Fibroblast of peridontal ligament (primary cell): ENCODE data around the gene MRPL46.
A peak's percentile ranks its signal among the peaks of the same experiment; 100 is the strongest.
"Not testable (repeated sequence)": the region's sequence is repeated elsewhere in the genome, so short reads cannot be mapped to it uniquely, and the experiment has no call there.

Experiments used
- DNase-seq: peaks from one replicate; pipeline ENCODE4 v3.0.0-alpha.2; 2010; ENCODE audit errors: extremely low read depth

The MRPL46 gene

DNA sequence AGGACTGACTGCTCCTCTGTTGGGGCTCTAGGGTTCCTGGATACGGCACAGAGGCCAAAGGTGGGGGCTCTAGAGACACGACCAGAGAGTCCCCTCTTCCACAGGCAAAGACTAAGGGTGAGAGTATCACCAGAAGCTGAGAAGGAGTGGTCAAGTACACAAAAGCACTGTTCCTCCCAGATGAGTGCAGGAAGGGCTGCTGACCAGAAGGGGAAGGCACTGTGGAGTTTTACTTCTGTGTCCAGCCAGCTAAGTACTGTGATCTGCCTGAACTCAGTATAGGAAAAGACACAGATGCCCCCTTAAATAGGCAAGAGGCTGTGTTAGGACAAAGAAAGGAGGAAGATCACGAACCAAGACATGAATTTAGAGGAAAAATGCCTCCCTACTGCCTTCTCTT lies 12.0 kb upstream of the MRPL46 start:
- DNase-seq: no peak

DNA sequence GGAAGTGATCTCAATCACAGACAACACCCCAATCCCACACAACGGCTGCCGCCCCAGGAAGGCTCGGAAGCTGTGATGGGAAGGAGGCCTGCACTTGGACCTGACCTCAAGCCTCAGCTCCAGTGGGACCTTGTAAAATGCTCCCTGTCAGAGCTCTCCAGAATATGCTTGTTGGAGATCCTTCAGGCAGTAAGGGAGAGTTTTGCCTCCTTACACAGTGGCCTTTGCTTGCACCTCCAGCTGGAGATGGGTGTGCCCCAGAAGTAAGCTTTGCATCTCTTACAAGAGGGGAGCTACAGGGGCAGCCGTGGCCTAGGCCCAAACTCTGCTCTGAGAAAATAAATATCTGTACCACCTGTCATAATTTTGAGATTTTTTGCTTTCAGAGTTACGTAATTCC lies 10.7 kb upstream of the MRPL46 start:
- no peak for DNase-seq

DNA sequence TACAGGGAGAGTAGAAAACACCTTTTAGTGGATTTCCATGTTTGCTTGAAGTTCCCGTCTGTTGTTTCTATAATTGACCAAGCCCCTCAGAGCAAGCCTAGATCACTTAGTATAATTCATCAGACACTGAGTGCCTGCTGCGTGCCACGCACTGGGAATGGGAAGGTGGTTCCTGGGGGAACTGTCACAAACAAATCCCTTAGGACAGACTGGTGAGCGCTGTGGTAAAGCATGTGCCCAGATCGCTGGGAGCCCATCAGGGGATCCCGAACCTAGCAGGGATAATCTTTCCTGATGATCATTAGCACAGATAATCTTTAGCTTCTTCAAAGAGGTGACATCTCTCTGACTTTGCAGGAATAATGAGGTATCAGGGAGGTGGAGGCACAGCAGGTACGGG lies 9.9 kb upstream of the MRPL46 start:
- DNase-seq: no peak

DNA sequence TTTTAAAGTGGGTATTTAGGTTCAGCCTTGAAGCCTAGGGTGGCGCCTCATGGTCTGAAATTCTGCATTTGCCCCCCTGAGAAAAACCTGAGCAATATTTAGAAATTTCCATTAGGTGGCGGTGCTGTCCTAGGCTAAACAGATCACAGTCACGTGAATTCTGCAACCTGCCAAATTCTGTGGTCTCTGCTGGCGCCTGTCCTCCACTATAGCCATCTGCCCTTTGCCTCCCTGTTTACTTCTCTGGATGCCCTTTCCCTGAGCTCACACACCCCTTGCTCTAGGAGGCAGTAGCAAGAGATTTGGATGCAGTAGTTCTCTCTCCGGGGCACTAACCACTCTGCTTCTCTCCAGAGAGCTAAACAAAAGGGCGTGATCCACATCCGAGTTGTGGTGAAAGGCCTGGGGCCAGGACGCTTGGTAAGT lies 9.5 kb upstream of the MRPL46 start:
- peak; percentile 77 for DNase-seq

DNA sequence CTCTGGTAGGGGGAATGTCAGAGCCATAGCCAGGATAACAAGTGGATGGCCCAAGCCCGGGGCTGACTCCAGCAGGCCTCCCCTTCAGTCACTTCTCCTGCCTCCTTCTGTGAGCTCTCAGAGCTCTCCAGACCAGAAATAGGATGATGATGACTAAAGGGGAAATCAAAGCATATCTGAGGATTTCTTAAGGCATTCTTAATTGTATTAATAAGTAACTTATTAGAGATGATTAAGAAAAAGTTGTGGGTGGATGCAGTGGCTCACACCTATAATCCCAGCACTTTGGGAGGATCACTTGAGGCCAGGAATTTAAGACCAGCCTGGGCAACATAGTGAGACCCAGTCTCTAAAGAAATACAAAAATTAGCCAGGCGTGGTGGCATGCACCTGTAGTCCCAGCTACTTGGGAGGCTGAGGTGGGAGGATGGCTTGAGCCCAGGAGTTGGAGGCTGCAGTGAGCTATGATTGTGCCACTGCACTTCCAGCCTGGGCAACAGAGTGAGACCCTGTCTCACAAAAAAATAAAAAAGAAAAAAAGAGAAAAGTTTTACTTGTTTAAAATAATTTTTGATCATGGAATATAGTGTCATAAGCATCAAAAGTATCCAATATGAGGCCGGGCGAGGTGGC lies 6.6 kb upstream of the MRPL46 start:
- not testable (repeated sequence) for DNase-seq

DNA sequence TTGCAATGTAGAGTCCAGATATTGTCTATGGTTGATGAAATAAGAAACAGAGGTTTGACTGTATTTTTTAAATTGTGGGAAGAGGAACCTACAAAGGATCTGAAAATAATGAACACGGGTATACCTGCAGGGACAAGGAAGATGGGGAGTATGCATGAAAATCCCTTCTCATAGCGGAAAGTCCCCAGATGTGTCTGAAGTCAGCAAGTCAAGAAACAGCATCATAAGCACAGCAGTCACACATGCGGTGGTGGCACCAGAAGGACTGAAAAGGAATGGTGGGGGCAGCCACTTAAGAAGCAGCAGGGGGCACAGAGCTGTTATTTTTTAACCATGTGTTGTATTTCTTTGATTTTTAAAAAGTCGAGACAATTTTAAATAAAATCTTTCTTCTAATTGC lies 5.0 kb upstream of the MRPL46 start:
- DNase-seq: no peak

DNA sequence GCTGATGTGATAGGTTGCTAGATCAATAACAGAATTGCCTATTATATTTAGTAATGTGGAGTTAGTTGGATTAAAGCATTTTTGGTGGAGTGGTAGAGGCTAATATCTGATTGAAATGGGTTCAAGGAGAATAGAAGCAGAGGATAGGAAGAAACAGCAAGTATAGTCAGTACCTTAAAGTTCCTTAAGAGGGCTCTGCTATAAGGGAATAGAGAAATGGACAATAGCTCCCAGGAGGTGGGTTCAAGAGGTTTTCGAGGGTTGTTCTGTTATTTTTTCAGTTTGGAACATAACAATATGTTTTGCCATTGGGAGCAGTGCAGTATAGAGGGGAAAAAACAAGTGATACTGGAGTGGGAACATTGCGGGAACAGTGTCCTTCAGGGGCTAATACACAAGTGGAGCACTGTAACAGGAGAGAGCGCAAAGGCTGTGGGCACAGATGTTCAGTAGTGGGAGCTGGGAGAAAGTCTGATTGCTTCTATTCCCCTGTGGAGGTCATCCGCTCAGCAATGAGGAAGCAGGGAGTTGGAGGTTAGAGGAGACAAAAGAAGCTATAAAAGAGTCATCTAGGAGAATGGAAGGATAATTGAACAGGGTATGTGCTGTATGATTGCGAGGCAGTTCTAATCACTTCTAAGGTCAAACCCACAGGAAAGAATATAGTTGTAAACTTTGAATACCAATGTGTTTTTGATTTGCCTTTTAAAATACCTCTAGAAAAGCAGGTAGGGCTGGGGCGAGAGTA lies 3.6 kb upstream of the MRPL46 start:
- no peak for DNase-seq

DNA sequence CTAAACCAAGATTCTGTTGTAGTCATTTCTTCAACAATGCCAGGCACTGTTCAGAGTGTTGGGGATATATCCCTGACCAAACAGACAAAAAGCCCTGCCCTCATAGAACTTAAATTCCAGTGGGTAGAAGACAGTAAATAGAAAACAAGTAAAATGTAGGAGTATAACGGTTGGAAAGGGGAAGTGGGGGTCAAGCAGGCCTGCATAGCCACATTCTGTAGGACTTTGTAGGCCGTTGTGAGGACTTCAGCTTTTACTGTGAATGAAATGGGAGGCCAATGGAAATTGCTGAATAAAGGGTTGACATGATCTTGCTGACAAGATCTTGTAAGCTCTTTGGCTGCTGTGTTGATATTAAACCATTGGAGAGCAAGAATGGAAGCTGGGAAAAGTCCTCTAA lies 2.1 kb upstream of the MRPL46 start:
- no peak for DNase-seq

DNA sequence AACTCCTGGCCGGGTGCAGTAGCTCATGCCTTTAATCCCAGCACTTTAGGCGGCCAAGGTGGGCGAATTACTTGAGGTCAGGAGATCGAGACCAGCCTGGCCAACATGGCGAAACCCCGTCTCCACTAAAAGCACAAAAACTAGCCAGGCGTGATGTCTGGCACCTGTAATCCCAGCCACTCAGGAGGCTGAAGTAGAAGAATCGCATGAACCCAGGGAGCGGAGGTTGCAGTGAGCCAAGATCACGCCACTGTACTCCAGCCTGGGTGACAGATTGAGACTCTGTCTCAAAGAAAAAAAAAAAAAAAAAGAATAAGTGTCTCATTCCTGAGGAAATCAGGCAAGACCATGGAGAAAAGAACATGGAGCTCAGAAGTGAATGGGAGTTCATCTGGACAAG lies 1.5 kb upstream of the MRPL46 start:
- not testable (repeated sequence) for DNase-seq

DNA sequence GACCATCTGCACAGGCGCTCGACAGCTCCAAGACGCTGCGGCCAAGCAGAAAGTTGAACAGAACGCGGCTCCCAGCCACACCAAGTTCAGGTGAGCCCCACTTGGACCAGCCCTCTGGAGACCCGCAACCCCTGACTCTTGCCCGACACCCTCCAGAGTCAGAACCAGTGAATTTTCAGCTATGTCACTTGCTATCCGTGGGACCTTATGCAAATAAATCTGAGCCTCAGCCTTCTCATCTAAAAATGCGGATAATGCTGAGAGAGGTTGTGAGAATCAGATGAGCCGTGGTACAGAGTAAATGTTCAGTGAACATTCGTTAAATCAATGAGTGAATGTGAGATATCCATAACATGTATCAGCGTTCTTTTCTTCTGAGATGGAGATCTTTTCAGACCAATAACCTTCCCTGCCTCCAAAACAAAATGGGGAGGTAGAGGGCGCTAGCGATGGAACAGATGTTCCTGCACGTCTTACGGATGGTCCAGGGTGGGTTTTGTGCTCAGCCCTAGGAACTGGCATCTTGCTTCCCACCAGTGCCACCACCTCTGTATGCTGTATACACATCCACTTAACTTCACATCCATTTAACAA lies 844 bp upstream of the MRPL46 start:
- DNase-seq: peak; percentile 32

DNA sequence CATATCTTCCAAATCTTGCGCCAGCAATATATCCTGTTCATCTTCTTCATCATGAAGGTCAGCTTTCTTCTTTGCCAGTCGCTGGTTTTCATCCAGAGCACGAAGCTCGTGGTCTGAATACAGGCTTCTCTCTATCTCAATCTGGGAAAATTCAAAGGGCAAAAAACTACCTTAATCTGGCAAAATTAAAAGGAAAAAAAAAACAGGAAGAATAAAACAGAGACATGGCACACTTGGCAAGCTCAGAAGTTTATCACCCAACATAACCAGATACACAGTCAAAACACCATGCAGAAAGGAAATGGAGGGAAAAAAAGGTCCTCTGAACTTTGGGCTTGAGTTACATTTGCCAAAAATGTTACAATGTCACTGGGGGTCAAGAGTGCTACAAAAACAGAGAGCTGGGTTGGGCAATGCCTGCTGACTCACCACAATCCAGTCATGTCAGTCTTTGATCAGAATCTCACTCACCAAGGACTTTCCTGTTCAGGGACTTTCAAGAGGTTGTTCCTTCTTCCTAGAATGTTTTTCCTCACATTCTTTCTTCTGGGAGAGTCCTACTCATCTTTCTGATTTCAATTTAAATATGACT lies 1.5 kb downstream of the MRPL46 start:
- DNase-seq: peak; percentile 43

DNA sequence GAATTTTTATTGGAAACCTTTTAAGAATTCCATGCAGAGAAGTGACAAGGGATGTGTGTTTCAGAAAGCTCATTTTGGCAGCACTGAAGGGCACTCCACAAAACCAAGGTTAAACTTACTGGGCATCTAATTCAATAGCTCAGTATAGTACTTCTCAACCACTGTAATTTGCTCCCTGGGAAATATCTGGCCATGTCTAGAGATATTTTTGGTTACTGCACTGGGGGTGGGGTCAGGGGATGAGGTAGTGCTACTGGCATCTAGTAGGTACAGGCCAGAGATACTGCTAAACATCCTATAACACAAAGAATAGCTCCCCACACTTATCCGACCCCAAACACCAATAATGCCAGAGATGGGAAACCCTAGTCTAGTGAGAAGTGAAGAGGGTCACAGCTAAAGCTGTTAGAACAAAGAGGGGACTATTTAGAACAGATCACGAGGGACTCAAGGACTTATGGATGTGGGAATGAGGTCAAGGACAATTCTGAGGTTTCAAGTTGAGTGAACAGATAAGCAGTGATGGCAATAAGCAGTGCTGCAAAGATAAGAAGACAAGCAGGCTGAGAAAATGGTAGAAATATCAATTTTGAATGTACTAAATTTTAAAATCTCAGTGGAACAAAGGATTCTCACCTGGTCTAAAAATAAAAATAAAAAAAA lies 3.2 kb downstream of the MRPL46 start:
- no peak for DNase-seq

DNA sequence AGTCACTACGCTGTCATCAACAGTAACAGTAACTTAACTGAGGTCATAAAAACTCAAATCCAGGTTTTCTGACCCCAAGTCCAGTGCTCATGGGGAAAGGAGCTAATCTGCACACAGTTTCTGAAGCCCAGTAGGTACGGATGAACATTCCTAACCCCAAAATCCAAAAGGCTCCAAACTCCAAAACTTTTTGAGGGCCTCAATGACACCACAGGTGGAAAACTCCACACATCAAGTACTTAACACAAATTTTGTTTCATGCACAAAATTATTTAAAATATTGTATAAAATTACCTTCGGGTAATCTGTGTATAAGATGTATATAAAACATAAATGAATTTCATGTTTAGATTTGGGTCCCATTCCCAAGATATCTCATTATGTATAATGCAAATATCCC lies 10.5 kb downstream of the MRPL46 start:
- DNase-seq: no peak

DNA sequence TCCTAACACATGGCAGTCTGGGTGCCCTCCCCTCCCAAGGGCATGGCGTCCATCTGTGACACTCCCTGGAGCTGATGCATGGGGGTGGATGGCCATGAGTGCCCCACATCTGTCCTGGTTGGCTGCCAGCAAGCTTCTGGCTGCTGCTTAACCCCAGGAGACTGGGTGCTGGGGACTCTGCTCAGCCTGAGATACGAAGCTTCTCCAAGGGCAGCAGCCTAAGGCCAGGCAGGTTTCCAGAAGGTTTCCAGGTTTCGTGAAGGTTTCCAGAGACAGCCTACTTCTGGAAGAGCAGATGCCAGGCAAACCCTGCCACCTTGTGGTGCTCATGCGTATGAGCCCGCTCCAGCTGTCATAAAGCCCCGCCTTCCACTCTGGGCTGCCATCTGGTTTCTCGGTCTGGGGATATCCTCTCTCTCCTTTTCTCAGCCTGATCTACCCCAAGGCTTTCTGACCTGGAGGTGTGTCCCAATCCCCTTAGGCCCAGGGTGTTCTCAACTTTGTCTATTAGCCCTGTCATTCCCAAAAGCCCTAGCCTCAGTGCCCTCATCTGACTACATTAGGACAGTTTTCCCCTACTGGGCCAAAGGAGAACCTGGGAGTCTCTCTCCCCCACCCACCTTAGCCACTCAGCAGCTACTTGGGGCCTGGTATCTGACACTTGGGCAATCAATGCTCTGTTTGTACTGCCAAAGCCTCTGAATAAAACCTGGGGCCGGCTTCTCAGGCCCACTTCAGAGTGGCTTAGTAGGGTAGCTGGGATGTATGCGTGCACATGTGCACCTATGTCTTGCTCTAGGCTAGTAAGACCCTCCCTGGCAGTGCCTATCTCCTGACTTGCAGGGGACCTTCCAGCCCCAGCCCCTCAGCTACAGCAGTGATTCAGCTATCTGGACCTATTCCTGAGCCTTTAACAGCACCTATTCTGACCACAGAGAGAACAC lies 12.0 kb downstream of the MRPL46 start:
- DNase-seq: peak; percentile 74

DNA sequence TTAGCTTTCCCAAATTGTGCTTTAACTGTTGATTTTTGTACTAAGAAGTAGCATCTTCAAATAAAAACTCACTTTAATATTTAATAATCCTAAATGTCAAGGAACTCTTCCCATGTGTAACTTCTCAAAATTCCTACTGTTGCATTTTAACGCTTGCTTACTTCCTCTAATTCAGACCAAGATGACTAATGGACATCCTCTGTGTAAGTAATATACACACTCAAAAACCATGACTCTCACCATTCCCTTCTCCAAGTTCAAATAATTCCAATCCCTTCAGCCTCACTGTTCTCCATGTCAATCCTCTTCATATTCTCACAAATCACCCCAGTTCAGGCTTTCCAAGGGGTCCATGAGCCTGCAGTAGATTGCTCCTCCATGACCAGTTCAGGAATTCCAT lies 13.0 kb downstream of the MRPL46 start:
- DNase-seq: peak; percentile 37

DNA sequence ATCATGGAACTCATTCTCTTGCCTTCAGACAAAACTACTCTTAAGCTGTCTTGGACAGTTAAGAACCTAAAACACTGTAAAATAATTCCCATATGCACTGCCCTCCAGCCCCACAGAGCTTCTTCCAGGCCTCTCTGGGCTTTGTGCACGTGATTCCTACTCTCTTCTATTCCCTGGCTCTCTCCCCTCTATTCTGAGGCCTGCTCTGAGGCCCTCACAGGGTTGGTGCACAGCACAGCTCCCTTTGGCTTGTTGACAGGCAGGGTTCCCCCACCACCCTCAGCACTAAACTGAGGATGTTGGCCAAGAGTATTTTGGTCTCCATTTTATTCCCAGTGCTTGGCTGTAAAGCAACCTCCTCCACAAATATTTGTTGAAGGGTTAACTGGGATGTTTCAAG lies 13.5 kb downstream of the MRPL46 start:
- DNase-seq: no peak

DNA sequence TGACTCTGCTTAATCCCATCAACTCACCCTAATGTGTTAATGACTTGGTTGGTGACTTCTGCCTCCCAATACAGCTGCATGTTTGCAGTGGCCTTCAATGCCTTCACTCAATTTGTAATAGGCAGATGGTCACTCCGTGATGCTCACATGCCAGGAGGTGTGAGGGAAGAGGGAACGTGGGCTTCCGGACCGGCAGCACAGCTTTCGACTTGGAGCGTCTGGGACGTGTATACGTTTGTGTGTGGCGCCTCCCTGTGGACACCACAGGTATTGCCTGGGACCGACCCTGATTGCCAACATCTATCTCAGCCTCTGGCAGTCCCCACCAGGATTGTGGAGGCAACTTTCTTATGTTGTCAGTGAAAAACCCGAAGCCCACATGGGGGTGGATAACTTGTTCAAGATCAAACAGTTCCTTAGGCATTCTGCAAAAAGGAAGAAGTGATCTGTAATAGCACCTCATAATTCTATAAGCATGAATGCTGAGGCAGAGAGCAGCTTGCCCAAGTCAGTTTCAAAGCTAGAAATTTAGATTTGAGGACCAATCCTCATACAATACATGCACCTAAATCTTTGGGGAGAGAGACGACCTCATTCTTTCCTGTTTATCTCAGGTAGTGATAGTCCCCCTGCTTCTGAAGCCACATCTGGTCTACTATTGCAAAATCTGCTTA lies 16.9 kb downstream of the MRPL46 start:
- peak; percentile 72 for DNase-seq

DNA sequence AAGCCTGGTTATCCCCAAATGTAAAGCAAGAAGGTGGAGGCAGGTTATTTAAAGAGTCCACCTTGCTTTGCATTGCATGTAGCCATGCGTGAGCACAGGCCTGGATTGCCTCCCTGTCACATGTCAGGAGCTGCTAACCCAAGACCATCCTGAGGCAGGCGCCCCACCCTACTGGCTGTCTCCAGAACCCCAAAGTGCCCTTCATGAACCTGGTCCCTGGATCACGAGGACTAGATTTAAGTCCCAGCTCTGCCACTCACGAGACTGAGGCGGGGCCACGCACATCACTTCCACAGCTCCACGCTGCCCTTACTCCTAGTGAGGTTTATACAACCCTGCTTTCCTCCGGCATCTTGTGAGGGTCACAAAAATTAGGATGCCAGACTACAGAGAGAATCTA lies 17.6 kb downstream of the MRPL46 start:
- no peak for DNase-seq

DNA sequence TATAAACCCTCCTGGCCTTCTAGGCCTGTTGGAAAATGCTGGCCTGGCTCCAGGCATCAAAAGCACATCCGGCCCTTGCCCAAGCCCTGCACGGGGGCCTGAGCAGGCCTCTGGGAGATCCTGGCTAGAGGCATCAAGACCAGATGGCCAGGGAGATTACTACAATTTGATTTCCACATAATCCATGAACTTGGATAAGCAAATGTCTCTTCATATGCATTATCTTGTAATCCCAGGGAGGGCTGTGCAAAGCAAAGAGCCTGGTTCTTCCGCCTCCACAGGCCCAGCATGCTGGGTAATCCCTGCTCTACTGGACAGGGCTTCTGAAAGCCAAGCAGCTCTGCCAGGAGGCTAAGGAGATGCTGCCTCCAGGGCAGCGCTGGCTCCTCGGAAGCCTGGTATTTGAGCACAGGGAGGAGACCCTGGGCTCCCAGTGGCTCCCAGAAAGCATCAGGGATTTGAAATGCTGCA lies 18.2 kb downstream of the MRPL46 start:
- no peak for DNase-seq

DNA sequence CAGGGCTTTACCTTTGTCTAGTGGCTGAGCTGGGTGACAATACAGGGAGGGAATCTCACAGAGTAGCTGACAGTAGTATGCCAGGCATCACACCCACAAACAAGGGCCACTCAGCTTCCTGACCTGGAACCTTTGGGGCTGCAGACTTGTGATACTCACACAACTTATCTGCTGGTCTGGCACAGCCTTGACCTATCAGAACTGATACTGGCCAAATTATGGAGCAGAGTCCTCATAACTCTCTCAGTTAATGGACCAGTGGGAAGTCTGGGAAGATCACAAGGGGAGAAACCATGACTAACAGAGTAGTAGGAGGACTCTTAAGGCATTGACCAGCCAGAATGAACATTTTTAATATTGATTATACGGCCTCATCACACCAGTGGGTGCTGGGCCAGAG lies 19.4 kb downstream of the MRPL46 start:
- no peak for DNase-seq

DNA sequence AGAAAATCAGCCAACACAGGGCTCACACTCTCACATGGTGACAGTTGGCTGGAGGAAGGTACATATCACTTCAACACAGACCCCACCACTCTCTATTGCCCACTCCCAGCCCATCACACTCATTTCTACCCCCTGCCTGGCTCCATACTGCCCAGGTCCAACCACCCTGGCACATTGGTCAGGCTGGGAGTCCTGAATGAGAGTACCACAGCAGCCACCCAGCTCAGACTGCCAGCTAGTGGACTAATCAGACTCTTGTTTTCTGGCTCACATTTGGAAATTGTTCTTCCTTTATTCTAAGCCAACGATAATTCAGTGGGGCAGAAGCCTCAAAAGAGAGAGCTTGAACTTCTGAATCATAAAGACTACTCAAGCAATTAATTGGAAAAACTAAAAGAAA lies 20.0 kb downstream of the MRPL46 start:
- peak; percentile 10 for DNase-seq
